ENCODE results near the gene GNS. TPM values are rescaled to one million over a fixed set of nuclear protein-coding genes. Genes with fewer than 3 reads are reported as not detected.

Gene GNS
- total and polyA plus RNA-seq, 2 of the 13 experiments (the other 11 are each of a cell fraction or from before 2014, with no cell fraction given), result 49.8 to 51.0 TPM

GRCh38 chr12:64683816-64684543 is 75.2 kb downstream of the GNS start (continued):
- TF ChIP-seq ZNF430 (CRISPR knock-in tag; IDR thresholded peaks at IDR 0.05) (no peak), ZNF207 (IDR thresholded peaks at IDR 0.05; ENCODE audit: borderline replicate concordance) (no peak), FOXO1 (CRISPR knock-in tag; IDR thresholded peaks at IDR 0.05) (no peak), HCFC1 (IDR thresholded peaks at IDR 0.05; ENCODE audit: low read depth, low read length) (no peak), ARNT (IDR thresholded peaks at IDR 0.05) (no peak), SRF (IDR thresholded peaks at IDR 0.05; ENCODE audit: low read depth, low read length) (no peak), SAFB2 (CRISPR knock-in tag; IDR thresholded peaks at IDR 0.05; ENCODE audit: borderline replicate concordance, low read depth) (no peak), ZNF747 (CRISPR knock-in tag; IDR thresholded peaks at IDR 0.05; ENCODE audit: borderline replicate concordance) (no peak), FOXP4 (CRISPR knock-in tag; IDR thresholded peaks at IDR 0.05) (no peak), ZNF777 (CRISPR knock-in tag; IDR thresholded peaks at IDR 0.05) (no peak), ZNF720 (CRISPR knock-in tag; IDR thresholded peaks at IDR 0.05) (no peak), TEAD2 (CRISPR knock-in tag; IDR thresholded peaks at IDR 0.05) (no peak)

All from HepG2 (cell line).